Loucy (cell line): ENCODE results near the gene FAT1.

ENCODE experiments used
- H2AFZ ChIP-seq: fragments of 200-600 bp; sonication (generic); 2 replicates; pipeline ENCODE4 v1.6.0; 2016; ENCODE audit warnings: antibody characterized with exemption, mild to moderate bottlenecking, low read length, moderate library complexity
- H3F3A ChIP-seq: fragments of 200-600 bp; 2 replicates; pipeline ENCODE4 v1.6.0; 2016; ENCODE audit warnings: antibody characterized with exemption, low read depth, mild to moderate bottlenecking
- H3K27me3 ChIP-seq: fragments of 200-600 bp; sonication (generic); 2 replicates; pipeline ENCODE4 v1.6.1; 2014; ENCODE audit warnings: low read length, mild to moderate bottlenecking; ENCODE audit not compliant: insufficient read depth, poor library complexity, severe bottlenecking
- H3K36me3 ChIP-seq: fragments of 200-600 bp; sonication (generic); 2 replicates; pipeline ENCODE4 v1.6.1; 2016; ENCODE audit warnings: low read length; ENCODE audit not compliant: insufficient read depth
- H3K4me1 ChIP-seq: fragments of 200-600 bp; sonication (generic); 2 replicates; pipeline ENCODE4 v1.5.1; 2014; ENCODE audit warnings: low read length, mild to moderate bottlenecking; ENCODE audit not compliant: insufficient read depth, poor library complexity, severe bottlenecking
- H3K4me2 ChIP-seq: fragments of 200-600 bp; sonication (generic); 2 replicates; pipeline ENCODE4 v1.6.0; 2014; ENCODE audit warnings: antibody characterized with exemption, low read length, low read depth, mild to moderate bottlenecking; ENCODE audit not compliant: poor library complexity, severe bottlenecking
- H3K4me3 ChIP-seq: fragments of 200-600 bp; sonication (generic); 2 replicates; pipeline ENCODE4 v1.5.1; 2014; ENCODE audit warnings: low read length, mild to moderate bottlenecking, mixed read lengths; ENCODE audit not compliant: poor library complexity, severe bottlenecking
- H3K79me2 ChIP-seq: fragments of 200-600 bp; sonication (generic); 2 replicates; pipeline ENCODE4 v1.6.1; 2014; ENCODE audit warnings: low read length; ENCODE audit not compliant: insufficient read depth
- H3K9ac ChIP-seq: fragments of 200-600 bp; sonication (generic); 2 replicates; pipeline ENCODE4 v1.6.0; 2014; ENCODE audit warnings: mild to moderate bottlenecking, low read depth, low read length, moderate library complexity; ENCODE audit not compliant: poor library complexity, severe bottlenecking
- H3K9me2 ChIP-seq: fragments of 200-600 bp; sonication (generic); replicated peaks from 2 replicates; pipeline ENCODE4 v1.6.1; 2016; ENCODE audit warnings: low read depth, low read length, mixed read lengths
- H3K9me3 ChIP-seq: fragments of 200-600 bp; sonication (generic); 2 replicates; pipeline ENCODE4 v1.6.1; 2014; ENCODE audit warnings: mild to moderate bottlenecking, antibody characterized with exemption, low read length, low read depth; ENCODE audit not compliant: insufficient read depth
- H4K20me1 ChIP-seq: fragments of 200-600 bp; sonication (generic); 2 replicates; pipeline ENCODE4 v1.6.0; 2014; ENCODE audit warnings: antibody characterized with exemption, low read length, mild to moderate bottlenecking; ENCODE audit not compliant: insufficient read depth, poor library complexity, severe bottlenecking
- CTCF ChIP-seq: fragments of 200-600 bp; sonication (generic); conservative IDR thresholded peaks from 2 replicates; pipeline ENCODE4 v1.5.1; 2014; ENCODE audit warnings: mild to moderate bottlenecking, antibody characterized with exemption, low read length
- EZH2phosphoT487 ChIP-seq: fragments of 200-600 bp; IDR thresholded peaks from 2 replicates; pipeline ENCODE4 v1.6.1; 2018; ENCODE audit warnings: antibody characterized with exemption, mild to moderate bottlenecking, moderate library complexity, borderline replicate concordance

Gene FAT1

GRCh38 chr4:186702297-186702696 lies 21.4 kb downstream of the FAT1 start:
- Histone ChIP-seq H3K9me3 (peaks cover 5% of the 10 kb centered on the region; the same call in 1 of the 2 replicates), H3K4me1 (no peaks in the 10 kb centered on the region), H3K4me3 (no peak overlapping the region), H3K27me3 (no peaks in the 10 kb centered on the region), H3K9ac (no peak overlapping the region), H3K4me2 (no peak overlapping the region), H3K9me2 (no peaks in the 10 kb centered on the region), H2AFZ (no peak overlapping the region), H3K36me3 (no peaks in the 10 kb centered on the region), H3K79me2 (no peaks in the 10 kb centered on the region), H3F3A (no peaks in the 10 kb centered on the region), H4K20me1 (no peaks in the 10 kb centered on the region)
- TF ChIP-seq EZH2phosphoT487 (no peak), CTCF (no peak)

- Histone ChIP-seq H2AFZ (no peak overlapping the region), H3K27me3 (no peaks in the 10 kb centered on the region), H3K4me2 (no peak overlapping the region), H3K79me2 (no peaks in the 10 kb centered on the region), H3K4me3 (no peak overlapping the region), H3K9me3 (peaks cover 5% of the 10 kb centered on the region; the same call in 1 of the 2 replicates), H3F3A (no peaks in the 10 kb centered on the region), H4K20me1 (no peaks in the 10 kb centered on the region), H3K4me1 (no peaks in the 10 kb centered on the region), H3K36me3 (no peaks in the 10 kb centered on the region), H3K9ac (no peak overlapping the region), H3K9me2 (no peaks in the 10 kb centered on the region)
- TF ChIP-seq EZH2phosphoT487: no peak
- no peak for TF ChIP-seq CTCF
These were observed 21.9 kb downstream of the FAT1 start for GRCh38 chr4:186701788-186702187.

GRCh38 chr4:186701273-186701672 lies 22.4 kb downstream of the FAT1 start:
- Histone ChIP-seq H2AFZ (no peak overlapping the region), H3K27me3 (no peaks in the 10 kb centered on the region), H3K9ac (no peak overlapping the region), H3K9me3 (peaks cover 5% of the 10 kb centered on the region; the same call in 1 of the 2 replicates), H3K4me2 (no peak overlapping the region), H4K20me1 (no peaks in the 10 kb centered on the region), H3F3A (no peaks in the 10 kb centered on the region), H3K4me3 (no peak overlapping the region), H3K36me3 (no peaks in the 10 kb centered on the region), H3K79me2 (no peaks in the 10 kb centered on the region), H3K4me1 (no peaks in the 10 kb centered on the region), H3K9me2 (no peaks in the 10 kb centered on the region)
- TF ChIP-seq CTCF (no peak), EZH2phosphoT487 (no peak)
